Liver (tissue), 3 donors: ENCODE measurements around the gene ZBTB45.

Experiments used
- GABPA ChIP-seq, 2 donors: IDR thresholded peaks in 1 of 2; conservative IDR thresholded peaks in 1 of 2; 2 replicates each; pipeline ENCODE4 v1.6.1; 2016; ENCODE audit warnings: antibody characterized with exemption in 2 of 2, mild to moderate bottlenecking in 1 of 2, moderate library complexity in 1 of 2
- RAD21 ChIP-seq, 2 donors: IDR thresholded peaks; 2 replicates each; pipeline ENCODE4 v1.6.1; 2016; ENCODE audit warnings: antibody characterized with exemption in 2 of 2, mild to moderate bottlenecking in 2 of 2
- RXRA ChIP-seq, 2 donors: IDR thresholded peaks; 2 replicates each; pipeline ENCODE4 v1.6.1; 2017 to 2018; ENCODE audit warnings: antibody characterized with exemption in 2 of 2, mild to moderate bottlenecking in 1 of 2
- TF ChIP-seq, protein P1 (sequence below): fragments of 150-350 bp; IDR thresholded peaks from 2 replicates; pipeline ENCODE4 v1.5.1; 2017; ENCODE audit warnings: improper control_type of control experiment, low read depth, low read length; ENCODE audit not compliant: missing input control
- TF ChIP-seq, protein P2 (sequence below): IDR thresholded peaks from 2 replicates; pipeline ENCODE4 v1.6.1; 2016; ENCODE audit warnings: antibody characterized with exemption
- TF ChIP-seq, protein P3 (sequence below): IDR thresholded peaks from 2 replicates; pipeline ENCODE4 v1.6.1; 2016; ENCODE audit warnings: antibody characterized with exemption, mild to moderate bottlenecking
- donor health status: healthy.
- donor health status: healthy.

DNA sequence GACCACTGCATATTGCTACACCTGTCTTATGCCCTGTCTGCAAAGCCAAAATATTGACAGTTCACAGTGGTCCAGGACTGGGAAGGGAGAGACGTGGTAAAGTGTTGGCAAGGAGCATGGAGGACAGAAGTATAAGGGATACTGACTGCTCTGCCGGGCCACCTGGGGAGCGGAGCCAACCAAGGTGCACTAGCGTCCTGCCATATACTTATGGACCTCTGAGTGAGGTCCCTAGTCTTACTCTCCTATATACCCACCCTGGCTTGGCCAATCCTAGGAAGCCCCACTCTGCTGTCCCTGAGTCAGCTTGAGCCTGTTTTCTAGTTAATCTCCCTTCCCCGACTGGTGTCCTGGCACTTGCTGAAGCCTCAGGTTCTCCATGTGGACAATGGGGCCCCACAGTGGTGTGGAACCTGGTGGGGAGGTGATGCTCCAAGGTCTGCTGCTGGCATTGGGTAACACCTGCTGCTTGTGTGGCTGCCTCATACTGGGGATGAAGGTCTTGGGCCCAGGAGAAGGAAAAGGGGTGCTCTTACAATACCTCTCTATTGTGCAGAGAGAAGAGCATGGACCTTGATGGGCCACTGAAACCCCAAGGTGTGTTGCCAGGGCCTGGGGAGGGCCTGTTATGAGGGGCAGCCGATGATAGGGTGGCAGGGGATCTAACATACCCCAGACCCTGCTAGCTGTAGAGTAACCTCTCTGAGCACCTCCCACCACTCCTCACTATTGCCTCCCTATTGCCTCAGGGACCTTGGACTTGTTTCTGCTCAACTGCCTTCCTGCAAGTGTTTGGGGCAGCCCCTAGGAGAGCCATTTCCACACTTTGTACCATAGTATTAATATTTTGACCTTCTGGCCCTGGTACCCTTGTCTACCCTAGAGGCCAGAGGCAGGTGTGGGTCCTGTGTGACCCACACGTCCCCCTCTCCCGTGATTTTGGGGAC is 17.5 kb upstream of the ZBTB45 start:
- TF ChIP-seq GABPA (IDR thresholded peaks at IDR 0.05 in 1 of 2, conservative IDR thresholded peaks at IDR 0.05 in 1 of 2) (no peak), RXRA (IDR thresholded peaks at IDR 0.05) (no peak), RAD21 (IDR thresholded peaks at IDR 0.05) (no peak)
- TF ChIP-seq, protein P1, sequence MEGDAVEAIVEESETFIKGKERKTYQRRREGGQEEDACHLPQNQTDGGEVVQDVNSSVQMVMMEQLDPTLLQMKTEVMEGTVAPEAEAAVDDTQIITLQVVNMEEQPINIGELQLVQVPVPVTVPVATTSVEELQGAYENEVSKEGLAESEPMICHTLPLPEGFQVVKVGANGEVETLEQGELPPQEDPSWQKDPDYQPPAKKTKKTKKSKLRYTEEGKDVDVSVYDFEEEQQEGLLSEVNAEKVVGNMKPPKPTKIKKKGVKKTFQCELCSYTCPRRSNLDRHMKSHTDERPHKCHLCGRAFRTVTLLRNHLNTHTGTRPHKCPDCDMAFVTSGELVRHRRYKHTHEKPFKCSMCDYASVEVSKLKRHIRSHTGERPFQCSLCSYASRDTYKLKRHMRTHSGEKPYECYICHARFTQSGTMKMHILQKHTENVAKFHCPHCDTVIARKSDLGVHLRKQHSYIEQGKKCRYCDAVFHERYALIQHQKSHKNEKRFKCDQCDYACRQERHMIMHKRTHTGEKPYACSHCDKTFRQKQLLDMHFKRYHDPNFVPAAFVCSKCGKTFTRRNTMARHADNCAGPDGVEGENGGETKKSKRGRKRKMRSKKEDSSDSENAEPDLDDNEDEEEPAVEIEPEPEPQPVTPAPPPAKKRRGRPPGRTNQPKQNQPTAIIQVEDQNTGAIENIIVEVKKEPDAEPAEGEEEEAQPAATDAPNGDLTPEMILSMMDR, result no peak
- TF ChIP-seq, protein P2, sequence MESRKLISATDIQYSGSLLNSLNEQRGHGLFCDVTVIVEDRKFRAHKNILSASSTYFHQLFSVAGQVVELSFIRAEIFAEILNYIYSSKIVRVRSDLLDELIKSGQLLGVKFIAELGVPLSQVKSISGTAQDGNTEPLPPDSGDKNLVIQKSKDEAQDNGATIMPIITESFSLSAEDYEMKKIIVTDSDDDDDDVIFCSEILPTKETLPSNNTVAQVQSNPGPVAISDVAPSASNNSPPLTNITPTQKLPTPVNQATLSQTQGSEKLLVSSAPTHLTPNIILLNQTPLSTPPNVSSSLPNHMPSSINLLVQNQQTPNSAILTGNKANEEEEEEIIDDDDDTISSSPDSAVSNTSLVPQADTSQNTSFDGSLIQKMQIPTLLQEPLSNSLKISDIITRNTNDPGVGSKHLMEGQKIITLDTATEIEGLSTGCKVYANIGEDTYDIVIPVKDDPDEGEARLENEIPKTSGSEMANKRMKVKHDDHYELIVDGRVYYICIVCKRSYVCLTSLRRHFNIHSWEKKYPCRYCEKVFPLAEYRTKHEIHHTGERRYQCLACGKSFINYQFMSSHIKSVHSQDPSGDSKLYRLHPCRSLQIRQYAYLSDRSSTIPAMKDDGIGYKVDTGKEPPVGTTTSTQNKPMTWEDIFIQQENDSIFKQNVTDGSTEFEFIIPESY, result no peak
- TF ChIP-seq, protein P3, sequence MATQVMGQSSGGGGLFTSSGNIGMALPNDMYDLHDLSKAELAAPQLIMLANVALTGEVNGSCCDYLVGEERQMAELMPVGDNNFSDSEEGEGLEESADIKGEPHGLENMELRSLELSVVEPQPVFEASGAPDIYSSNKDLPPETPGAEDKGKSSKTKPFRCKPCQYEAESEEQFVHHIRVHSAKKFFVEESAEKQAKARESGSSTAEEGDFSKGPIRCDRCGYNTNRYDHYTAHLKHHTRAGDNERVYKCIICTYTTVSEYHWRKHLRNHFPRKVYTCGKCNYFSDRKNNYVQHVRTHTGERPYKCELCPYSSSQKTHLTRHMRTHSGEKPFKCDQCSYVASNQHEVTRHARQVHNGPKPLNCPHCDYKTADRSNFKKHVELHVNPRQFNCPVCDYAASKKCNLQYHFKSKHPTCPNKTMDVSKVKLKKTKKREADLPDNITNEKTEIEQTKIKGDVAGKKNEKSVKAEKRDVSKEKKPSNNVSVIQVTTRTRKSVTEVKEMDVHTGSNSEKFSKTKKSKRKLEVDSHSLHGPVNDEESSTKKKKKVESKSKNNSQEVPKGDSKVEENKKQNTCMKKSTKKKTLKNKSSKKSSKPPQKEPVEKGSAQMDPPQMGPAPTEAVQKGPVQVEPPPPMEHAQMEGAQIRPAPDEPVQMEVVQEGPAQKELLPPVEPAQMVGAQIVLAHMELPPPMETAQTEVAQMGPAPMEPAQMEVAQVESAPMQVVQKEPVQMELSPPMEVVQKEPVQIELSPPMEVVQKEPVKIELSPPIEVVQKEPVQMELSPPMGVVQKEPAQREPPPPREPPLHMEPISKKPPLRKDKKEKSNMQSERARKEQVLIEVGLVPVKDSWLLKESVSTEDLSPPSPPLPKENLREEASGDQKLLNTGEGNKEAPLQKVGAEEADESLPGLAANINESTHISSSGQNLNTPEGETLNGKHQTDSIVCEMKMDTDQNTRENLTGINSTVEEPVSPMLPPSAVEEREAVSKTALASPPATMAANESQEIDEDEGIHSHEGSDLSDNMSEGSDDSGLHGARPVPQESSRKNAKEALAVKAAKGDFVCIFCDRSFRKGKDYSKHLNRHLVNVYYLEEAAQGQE, result no peak
